CD14-positive monocyte (primary cell): Measurements from ENCODE around the gene ANTXR2. TPM values are rescaled to one million over a fixed set of nuclear protein-coding genes. Genes with fewer than 3 reads are reported as not detected.

Experiments
- DNase-seq, 3 donors: peaks; one replicate each; pipeline ENCODE4 v3.0.0-alpha.2; 2011 to 2022
- H2AFZ ChIP-seq: 2 replicates; pipeline ENCODE4 v1.6.0; 2012; ENCODE audit warnings: mild to moderate bottlenecking, low read depth, low read length, inconsistent platforms; ENCODE audit not compliant: insufficient read depth, poor library complexity, severe bottlenecking
- H3K27ac ChIP-seq, 2 donors: 1 replicate in 1 of 2; 2 replicates in 1 of 2; pipeline ENCODE4 v1.5.1; 2012 to 2013; ENCODE audit warnings: low read length in 2 of 2, control low read depth in 1 of 2, inconsistent platforms in 1 of 2, low read depth in 1 of 2, mild to moderate bottlenecking in 1 of 2
- H3K27me3 ChIP-seq, 2 donors: one replicate each; pipeline versions ENCODE4 v1.6.0 to v1.6.1; 2011 to 2013; ENCODE audit warnings: low read length in 2 of 2; ENCODE audit not compliant: control insufficient read depth in 2 of 2, insufficient read depth in 2 of 2
- H3K36me3 ChIP-seq, 2 donors: replicated peaks in 1 of 2; 1 replicate in 1 of 2; 2 replicates in 1 of 2; pipeline versions ENCODE4 v1.5.1 to v1.6.1; 2012 to 2013; ENCODE audit warnings: low read length in 2 of 2, control low read depth in 1 of 2, inconsistent platforms in 1 of 2, mild to moderate bottlenecking in 1 of 2; ENCODE audit not compliant: insufficient read depth in 2 of 2, control insufficient read depth in 1 of 2
- H3K4me1 ChIP-seq, 2 donors: 1 replicate in 1 of 2; 2 replicates in 1 of 2; pipeline versions ENCODE4 v1.5.1 to v1.6.1; 2012 to 2013; ENCODE audit warnings: low read length in 2 of 2, control low read depth in 1 of 2, inconsistent platforms in 1 of 2, mild to moderate bottlenecking in 1 of 2, moderate library complexity in 1 of 2; ENCODE audit not compliant: insufficient read depth in 2 of 2, control insufficient read depth in 1 of 2
- H3K4me2 ChIP-seq: replicated peaks from 2 replicates; pipeline ENCODE3; 2012; ENCODE audit warnings: low read length, moderate library complexity, mild to moderate bottlenecking; ENCODE audit not compliant: poor library complexity, severe bottlenecking; ENCODE audit errors: extremely low read depth
- H3K4me3 ChIP-seq, 3 experiments: fragments of 200-600 bp in 1 of 3; sonication (generic) in 1 of 3; replicated peaks in 1 of 3; 1 replicate in 2 of 3; 2 replicates in 1 of 3; pipeline ENCODE4 v1.5.1; 2011 to 2013; ENCODE audit warnings: low read length in 3 of 3, mild to moderate bottlenecking in 3 of 3, control low read depth in 2 of 3, low read depth in 2 of 3, inconsistent platforms in 1 of 3, moderate library complexity in 1 of 3
- H3K79me2 ChIP-seq: 2 replicates; pipeline ENCODE4 v1.6.0; 2012; ENCODE audit warnings: mild to moderate bottlenecking, control low read depth, inconsistent platforms, low read length, moderate library complexity; ENCODE audit not compliant: insufficient read depth
- H3K9ac ChIP-seq: 2 replicates; pipeline ENCODE4 v1.6.0; 2017; ENCODE audit warnings: low read length, mild to moderate bottlenecking; ENCODE audit not compliant: insufficient read depth, poor library complexity, severe bottlenecking
- H3K9me3 ChIP-seq, 2 donors: replicated peaks in 1 of 2; 1 replicate in 1 of 2; 2 replicates in 1 of 2; pipeline versions ENCODE4 v1.5.1 to v1.6.1; 2012 to 2013; ENCODE audit warnings: low read length in 2 of 2, control low read depth in 1 of 2; ENCODE audit not compliant: control insufficient read depth in 1 of 2, insufficient read depth in 1 of 2
- H4K20me1 ChIP-seq: 2 replicates; pipeline ENCODE4 v1.6.0; 2012; ENCODE audit warnings: mild to moderate bottlenecking, low read length, control low read depth, moderate library complexity; ENCODE audit not compliant: insufficient read depth
- H3K27ac Mint-ChIP-seq, 7 donors: one replicate each; pipeline ENCODE4 v1.8.0; 2020; ENCODE audit warnings: mild to moderate bottlenecking in 7 of 7, mixed read lengths in 7 of 7, moderate library complexity in 6 of 7, inconsistent platforms in 2 of 7
- H3K27me3 Mint-ChIP-seq, 3 donors: one replicate each; pipeline ENCODE4 v1.8.0; 2021 to 2022; ENCODE audit warnings: low read depth in 3 of 3, mild to moderate bottlenecking in 3 of 3, mixed read lengths in 3 of 3, moderate library complexity in 3 of 3, inconsistent platforms in 1 of 3
- H3K36me3 Mint-ChIP-seq, 2 donors: one replicate each; pipeline ENCODE4 v1.8.0; 2020; ENCODE audit warnings: mixed read lengths in 2 of 2, inconsistent platforms in 1 of 2, mild to moderate bottlenecking in 1 of 2
- H3K4me1 Mint-ChIP-seq: one replicate; pipeline ENCODE4 v1.8.0; 2020; ENCODE audit warnings: mild to moderate bottlenecking, mixed read lengths
- H3K4me3 Mint-ChIP-seq, 2 donors: one replicate each; pipeline ENCODE4 v1.8.0; 2020; ENCODE audit warnings: mild to moderate bottlenecking in 2 of 2, mixed read lengths in 2 of 2, moderate library complexity in 1 of 2
- H3K9me3 Mint-ChIP-seq, 7 donors: one replicate each; pipeline ENCODE4 v1.8.0; 2020 to 2022; ENCODE audit warnings: mixed read lengths in 7 of 7, mild to moderate bottlenecking in 6 of 7, moderate library complexity in 6 of 7, inconsistent platforms in 2 of 7
- WGBS: methylation state at CpG from one replicate; pipeline ENCODE4 v1.1.5; 2013; ENCODE audit warnings: missing lambda C conversion rate; ENCODE audit not compliant: insufficient coverage; 5-methylcytosine and 5-hydroxymethylcytosine counted together
- intact Hi-C, 2 donors: fragments of 100-400 bp; cut with micrococcal nuclease; formaldehyde crosslinking; loops; one replicate each; pipeline versions ENCODE4 v1.15.0 to v1.15.1; 2023
- polyA plus RNA-seq, 3 donors: library from polyadenylated mRNA; depleted of rRNA in 1 of 3; unstranded in 2 of 3; stranded (reverse) in 1 of 3; fragments of 300-500 nt in 2 of 3; fragments of >200 nt in 1 of 3; fragmentation: Illumina TruSeq in 2 of 3; gene quantifications; 1 replicate in 2 of 3; 2 replicates in 1 of 3; pipeline ENCODE4 v1.2.3, GENCODE V29; 2012 to 2021
- TF ChIP-seq, protein P1 (sequence below): fragments of 200-600 bp; IDR thresholded peaks from one replicate; pipeline ENCODE4 v1.8.0; 2022; ENCODE audit warnings: antibody characterized with exemption, mild to moderate bottlenecking

Gene ANTXR2
- polyA plus RNA-seq, 3 donors: 15.4 to 69.6 (median 59.2) TPM

DNA sequence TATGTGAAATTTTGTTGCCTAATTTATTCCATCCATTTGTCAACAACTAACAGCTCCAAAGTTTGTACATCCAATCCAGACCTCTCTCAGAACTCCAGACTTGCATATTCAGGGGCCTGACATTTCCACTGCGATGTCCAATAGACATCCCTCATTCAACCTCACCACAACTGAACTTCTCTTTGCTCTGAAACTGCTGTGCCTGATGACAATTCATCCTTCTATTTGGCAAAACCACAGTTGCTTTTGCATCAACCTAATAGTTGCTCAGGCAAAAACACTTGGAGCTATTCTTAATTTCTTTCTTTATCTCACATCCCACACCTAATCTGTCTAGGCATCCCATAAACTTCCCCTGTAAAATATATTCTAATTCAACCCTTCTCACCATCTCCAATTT, 56.5 kb downstream of the ANTXR2 start:
- Histone ChIP-seq H3K79me2 (peaks cover 37% of the 10 kb centered on the region), H3K9ac (no peak overlapping the region), H3K27ac (peak overlapping the region in 1 of 2 donors; percentile 75), H3K9me3 (no peaks in the 10 kb centered on the region), H3K4me2 (peak overlapping the region; percentile 60), H3K4me1 (peaks cover 29 to 38% of the 10 kb centered on the region in 2 donors), H3K36me3 (peaks cover 39 to 51% of the 10 kb centered on the region in 2 donors), H3K27me3 (no peaks in the 10 kb centered on the region), H2AFZ (no peak overlapping the region), H4K20me1 (peaks cover 15% of the 10 kb centered on the region), H3K4me3 (peak overlapping the region in 1 of 3 experiments; percentile 6)
- peak in 1 of 3 donors; percentile 26 for DNase-seq
- peaks cover 17 to 30% of the 10 kb centered on the region in 2 donors for H3K36me3 Mint-ChIP-seq
- TF ChIP-seq, protein P1, sequence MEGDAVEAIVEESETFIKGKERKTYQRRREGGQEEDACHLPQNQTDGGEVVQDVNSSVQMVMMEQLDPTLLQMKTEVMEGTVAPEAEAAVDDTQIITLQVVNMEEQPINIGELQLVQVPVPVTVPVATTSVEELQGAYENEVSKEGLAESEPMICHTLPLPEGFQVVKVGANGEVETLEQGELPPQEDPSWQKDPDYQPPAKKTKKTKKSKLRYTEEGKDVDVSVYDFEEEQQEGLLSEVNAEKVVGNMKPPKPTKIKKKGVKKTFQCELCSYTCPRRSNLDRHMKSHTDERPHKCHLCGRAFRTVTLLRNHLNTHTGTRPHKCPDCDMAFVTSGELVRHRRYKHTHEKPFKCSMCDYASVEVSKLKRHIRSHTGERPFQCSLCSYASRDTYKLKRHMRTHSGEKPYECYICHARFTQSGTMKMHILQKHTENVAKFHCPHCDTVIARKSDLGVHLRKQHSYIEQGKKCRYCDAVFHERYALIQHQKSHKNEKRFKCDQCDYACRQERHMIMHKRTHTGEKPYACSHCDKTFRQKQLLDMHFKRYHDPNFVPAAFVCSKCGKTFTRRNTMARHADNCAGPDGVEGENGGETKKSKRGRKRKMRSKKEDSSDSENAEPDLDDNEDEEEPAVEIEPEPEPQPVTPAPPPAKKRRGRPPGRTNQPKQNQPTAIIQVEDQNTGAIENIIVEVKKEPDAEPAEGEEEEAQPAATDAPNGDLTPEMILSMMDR: no peak
- intact Hi-C loops: no loop called here
- H3K4me1 Mint-ChIP-seq: peaks cover 11% of the 10 kb centered on the region
- H3K4me3 Mint-ChIP-seq: no peak overlapping the region
- H3K9me3 Mint-ChIP-seq: no peaks in the 10 kb centered on the region
- 44% methylated on average over 1 of the region's 1 CpG for WGBS
- H3K27ac Mint-ChIP-seq: no peak overlapping the region
- H3K27me3 Mint-ChIP-seq: no peaks in the 10 kb centered on the region

DNA sequence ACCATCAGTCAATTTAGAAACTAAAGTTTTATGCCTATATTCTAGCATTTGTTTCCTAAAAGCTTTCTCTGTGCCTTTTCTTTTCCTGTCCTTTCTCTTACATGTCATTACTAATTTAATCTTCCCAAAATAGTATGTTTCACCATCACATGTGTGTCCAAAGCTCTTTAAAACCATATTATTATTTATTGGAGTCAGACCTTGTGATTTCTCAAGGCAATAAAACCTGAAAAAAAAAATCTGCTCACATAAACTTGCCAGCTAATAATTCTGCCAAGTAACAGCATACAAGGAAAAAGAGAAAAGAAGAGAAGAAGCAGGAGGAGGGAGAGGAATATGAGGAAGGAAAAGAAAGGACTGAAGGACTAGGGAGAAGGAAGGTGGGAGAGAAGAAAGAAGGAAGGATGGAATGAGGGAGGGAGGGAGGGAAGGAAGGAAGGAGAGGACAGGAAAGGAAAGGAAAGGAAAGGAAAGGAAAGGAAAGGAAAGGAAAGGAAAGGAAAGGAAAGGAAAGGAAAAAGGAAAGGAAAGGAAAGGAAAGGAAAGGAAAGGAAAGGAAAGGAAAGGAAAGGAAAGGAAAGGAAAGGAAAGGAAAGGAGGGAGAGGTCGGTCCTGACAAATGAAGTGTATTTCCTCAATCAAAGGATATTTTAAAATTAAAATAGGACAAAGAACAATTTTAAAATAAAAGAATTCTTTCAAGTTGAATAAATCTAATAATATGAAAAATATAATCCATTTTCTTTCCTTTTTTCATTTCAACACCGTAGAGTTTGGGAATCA, 57.4 kb downstream of the ANTXR2 start:
- Histone ChIP-seq H3K4me1 (peaks cover 29 to 38% of the 10 kb centered on the region in 2 donors), H3K27ac (peak overlapping the region in 1 of 2 donors; percentile 6), H3K27me3 (no peaks in the 10 kb centered on the region), H4K20me1 (peaks cover 15% of the 10 kb centered on the region), H3K9me3 (no peaks in the 10 kb centered on the region), H3K4me3 (no peak overlapping the region), H2AFZ (no peak overlapping the region), H3K4me2 (no peak overlapping the region), H3K79me2 (peaks cover 40% of the 10 kb centered on the region), H3K36me3 (peaks cover 39 to 49% of the 10 kb centered on the region in 2 donors), H3K9ac (no peak overlapping the region)
- DNase-seq: no peak
- WGBS: no CpG with 5 or more reads among the region's 2 CpGs
- TF ChIP-seq, protein P1: no peak
- Mint-ChIP-seq H3K9me3 (no peaks in the 10 kb centered on the region), H3K36me3 (peaks cover 17 to 30% of the 10 kb centered on the region in 2 donors), H3K27me3 (no peaks in the 10 kb centered on the region), H3K4me1 (peaks cover 7% of the 10 kb centered on the region), H3K27ac (no peak overlapping the region), H3K4me3 (no peak overlapping the region)
- intact Hi-C loops: no loop called here
